DMS114 treated with DMSO at 0.1 percent for 48 hours (cell line): Measurements from ENCODE around the gene CACNA1E.
"Not testable (repeated sequence)": the region's sequence is repeated elsewhere in the genome, so short reads cannot be mapped to it uniquely, and the experiment has no call there.

Experiments used
- DNase-seq: peaks from one replicate; lab custom pipeline; 2025; ENCODE audit not compliant: unreplicated experiment; lab: John Stamatoyannopoulos, UW

Gene CACNA1E

GRCh38 chr1:181514298-181515290, 31.3 kb downstream of the CACNA1E start:
- no peak for DNase-seq

- DNase-seq = no peak
These were observed 33.4 kb downstream of the CACNA1E start for GRCh38 chr1:181516706-181517105.

DNA sequence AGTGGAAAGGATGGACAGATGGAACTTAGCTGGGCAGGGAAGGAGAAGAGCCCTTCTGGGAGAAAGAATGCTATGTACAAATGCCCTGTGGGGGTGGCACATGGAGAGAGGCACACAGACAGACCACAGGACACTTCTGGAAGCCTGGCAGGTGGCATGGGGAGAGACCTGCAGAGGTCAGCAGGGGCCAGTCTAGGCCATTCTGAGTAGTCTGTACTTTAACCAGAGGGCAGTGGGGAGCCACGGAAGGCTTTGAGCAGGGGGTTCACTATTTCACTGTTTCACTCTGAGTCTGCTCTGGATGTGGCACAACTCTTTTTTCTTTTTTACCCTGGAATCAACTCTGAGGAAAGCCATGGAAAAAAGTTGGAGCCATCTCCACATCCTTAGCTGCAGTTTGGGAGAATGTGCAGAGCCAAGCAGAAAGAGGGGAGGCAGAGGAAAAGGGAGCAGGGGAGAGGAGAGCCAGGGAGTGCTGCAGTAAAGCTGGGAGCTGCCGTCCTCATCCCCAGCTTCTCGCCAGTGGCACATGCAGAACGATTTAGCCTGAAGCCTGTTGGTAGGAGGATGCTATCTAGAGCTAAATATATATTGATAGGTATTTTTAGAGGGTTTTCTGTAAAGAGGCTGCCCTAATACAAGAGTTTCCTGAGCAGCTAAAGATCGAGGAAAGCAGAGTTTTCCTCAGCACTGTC, 34.0 kb downstream of the CACNA1E start:
- no peak for DNase-seq

DNA sequence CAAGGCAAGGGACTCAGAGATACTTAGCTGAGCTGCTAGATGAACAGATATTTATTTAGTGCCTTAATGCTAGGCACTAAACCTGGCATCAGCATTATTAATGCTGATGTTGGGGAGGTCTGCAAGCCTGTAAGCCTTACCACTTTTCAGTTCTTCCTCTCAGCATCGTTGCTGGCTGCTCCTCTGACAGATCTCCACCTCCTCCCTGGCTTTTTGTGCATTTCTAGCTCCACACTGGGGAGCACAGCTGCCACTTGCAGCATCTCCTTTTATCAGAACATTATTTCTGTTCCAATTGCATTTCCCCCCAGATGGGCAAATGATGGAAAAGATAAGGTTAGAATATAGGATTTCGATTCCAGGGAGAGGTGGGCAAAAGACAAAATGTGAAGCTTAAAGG, 34.8 kb downstream of the CACNA1E start:
- no peak for DNase-seq

- no peak for DNase-seq
These were observed 39.5 kb downstream of the CACNA1E start for GRCh38 chr1:181522864-181523263.

GRCh38 chr1:181525104-181525721, 41.9 kb downstream of the CACNA1E start:
- DNase-seq = no peak

- not testable (repeated sequence) for DNase-seq
These were observed 44.9 kb downstream of the CACNA1E start for GRCh38 chr1:181528241-181528640.

GRCh38 chr1:181531441-181531840, 48.1 kb downstream of the CACNA1E start:
- no peak for DNase-seq

GRCh38 chr1:181531951-181532600, 48.8 kb downstream of the CACNA1E start:
- DNase-seq = no peak

GRCh38 chr1:181538836-181539235, 55.5 kb downstream of the CACNA1E start:
- DNase-seq = no peak

GRCh38 chr1:181541458-181541857, 58.1 kb downstream of the CACNA1E start:
- DNase-seq = no peak

DNA sequence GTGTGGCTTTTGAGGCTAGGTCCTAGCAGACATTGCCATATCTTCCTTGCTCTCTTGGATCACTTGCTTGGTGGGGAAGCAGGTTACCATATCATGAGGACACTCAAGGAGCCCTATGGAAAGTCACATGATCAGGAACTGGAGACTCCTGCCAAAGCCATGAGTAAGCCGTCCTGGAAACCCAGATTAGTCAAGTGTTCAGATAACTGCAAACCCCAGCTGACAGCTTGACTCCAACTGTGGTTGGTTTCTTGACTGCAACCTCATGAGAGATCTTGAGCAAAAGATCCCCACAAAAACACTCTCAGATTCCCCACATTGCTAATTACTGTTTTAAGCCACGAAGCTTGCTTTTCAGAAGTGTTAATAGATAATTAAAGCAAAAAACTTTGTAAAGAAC, 58.6 kb downstream of the CACNA1E start:
- DNase-seq = no peak

- not testable (repeated sequence) for DNase-seq
These were observed 59.1 kb downstream of the CACNA1E start for GRCh38 chr1:181542406-181542805.

GRCh38 chr1:181545395-181545794, 62.1 kb downstream of the CACNA1E start:
- no peak for DNase-seq

DNA sequence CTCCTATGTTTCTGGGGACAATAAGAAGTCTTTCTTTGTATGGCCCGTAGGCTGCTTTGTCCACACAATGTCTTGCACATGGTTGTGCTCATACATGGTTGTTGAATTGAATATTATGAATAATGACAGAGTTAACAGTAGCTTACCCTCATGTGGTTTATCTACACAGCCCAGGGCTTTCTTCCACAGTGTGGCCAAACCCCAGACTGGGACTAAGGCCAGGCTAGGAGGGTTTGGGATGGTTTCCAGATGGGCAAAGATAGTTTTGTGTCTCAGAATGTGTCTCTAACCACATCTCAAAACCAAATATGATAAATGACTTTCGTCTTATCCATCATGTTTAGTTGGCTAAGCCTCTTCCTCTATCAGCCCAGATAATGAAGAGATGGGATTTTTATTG, 65.2 kb downstream of the CACNA1E start:
- DNase-seq = no peak

GRCh38 chr1:181551249-181551648, 67.9 kb downstream of the CACNA1E start:
- no peak for DNase-seq

GRCh38 chr1:181551754-181552153, 68.4 kb downstream of the CACNA1E start:
- DNase-seq = no peak

DNA sequence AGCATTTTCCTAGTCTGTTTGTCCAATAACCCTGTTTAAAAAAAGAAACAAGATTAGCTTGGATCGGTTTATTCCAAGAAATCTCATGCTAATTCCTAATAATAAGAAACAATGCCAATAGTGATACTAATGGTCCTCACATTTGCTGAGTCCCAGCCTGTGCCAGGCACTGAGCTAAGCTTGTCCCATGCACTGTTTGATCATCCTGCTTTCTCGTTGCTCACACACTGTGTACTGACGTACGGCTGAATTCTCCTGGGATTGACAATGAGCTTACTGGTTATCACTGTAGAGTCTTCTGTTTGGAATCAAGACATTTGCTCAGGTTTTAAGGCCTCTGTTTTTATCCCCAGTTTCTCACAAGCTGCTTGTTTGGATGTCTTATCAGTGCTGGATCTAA, 71.1 kb downstream of the CACNA1E start:
- DNase-seq = no peak

DNA sequence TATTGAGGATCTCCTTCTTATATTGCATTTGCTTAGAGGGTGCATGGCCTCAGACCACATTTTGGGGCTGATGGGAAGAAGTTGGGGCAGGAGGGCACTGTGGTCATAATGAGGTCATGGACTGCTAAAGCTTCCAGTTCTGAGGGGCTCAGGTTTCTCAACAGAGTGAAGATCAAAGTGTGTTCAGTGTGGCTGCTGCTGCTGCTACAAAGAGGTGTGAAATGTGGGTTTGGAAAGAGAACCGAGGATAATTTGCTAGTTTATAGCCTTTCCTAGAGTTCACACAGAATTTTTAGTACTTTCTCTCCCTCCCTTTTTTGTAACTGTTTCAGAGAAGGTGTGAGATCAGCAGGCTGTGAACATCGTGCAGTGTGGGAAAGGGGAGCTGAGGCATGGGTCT, 73.3 kb downstream of the CACNA1E start:
- no peak for DNase-seq

DNA sequence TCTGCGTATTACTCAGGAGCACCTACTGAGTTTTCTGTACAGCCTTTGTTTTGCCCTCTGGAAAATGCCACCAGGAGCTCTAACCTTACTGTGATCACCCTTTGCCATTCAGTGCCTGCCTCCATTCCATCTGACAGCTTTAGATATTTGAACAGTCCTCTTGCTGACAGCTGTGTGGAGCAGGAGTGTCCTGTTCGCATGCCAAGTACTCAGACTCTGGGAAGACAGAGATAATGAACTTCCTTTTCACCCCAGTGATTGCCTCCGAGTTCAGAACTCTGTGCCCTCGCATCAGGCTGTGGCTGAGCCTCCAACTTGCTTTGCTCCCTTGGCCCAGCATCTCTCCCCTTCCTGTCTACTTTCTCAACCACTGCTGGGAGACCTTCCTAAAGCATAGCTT, 74.0 kb downstream of the CACNA1E start:
- no peak for DNase-seq

- DNase-seq = no peak
These were observed 75.1 kb downstream of the CACNA1E start for GRCh38 chr1:181558416-181558815.
